Measurements from ENCODE around the gene HTR3C. TPM values are rescaled to one million over a fixed set of nuclear protein-coding genes. Genes with fewer than 3 reads are reported as not detected.
"Not testable (repeated sequence)": the region's sequence is repeated elsewhere in the genome, so short reads cannot be mapped to it uniquely, and the experiment has no call there.

HTR3C gene, protein sequence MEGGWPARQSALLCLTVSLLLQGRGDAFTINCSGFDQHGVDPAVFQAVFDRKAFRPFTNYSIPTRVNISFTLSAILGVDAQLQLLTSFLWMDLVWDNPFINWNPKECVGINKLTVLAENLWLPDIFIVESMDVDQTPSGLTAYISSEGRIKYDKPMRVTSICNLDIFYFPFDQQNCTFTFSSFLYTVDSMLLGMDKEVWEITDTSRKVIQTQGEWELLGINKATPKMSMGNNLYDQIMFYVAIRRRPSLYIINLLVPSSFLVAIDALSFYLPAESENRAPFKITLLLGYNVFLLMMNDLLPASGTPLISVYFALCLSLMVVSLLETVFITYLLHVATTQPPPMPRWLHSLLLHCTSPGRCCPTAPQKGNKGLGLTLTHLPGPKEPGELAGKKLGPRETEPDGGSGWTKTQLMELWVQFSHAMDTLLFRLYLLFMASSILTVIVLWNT
- not detected for polyA plus RNA-seq

DNA sequence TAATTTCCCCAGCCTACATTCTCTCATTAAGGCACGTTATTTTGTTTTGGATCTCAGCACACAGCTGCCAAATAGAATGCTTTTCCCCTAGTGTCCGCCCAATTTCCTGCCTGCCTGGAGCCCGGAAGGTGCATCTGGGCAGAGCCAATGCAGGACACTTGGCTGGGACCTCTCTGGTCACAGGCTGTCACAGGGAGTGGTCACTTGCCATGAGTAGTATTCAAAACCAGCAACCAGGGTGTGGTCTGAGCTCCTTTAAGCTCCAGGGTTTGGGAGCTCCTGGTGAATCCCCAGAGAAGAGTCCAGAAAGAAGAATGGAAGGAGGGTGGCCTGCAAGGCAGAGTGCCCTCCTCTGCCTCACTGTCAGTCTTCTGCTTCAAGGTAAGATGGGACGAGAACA is at the start of gene HTR3C:
HTR3C (plus strand) TSS at position 281 of the 400 bp plus-strand sequence; CDS start at position 315, 34 bp downstream.
- no peak within 1 kb of the TSS for H3K27ac ChIP-seq (ENCODE audit: low read depth, low read length)
- 62 to 68% (median 62%) methylated on average over 4 of the region's 4 CpGs for WGBS, 3 donors

DNA sequence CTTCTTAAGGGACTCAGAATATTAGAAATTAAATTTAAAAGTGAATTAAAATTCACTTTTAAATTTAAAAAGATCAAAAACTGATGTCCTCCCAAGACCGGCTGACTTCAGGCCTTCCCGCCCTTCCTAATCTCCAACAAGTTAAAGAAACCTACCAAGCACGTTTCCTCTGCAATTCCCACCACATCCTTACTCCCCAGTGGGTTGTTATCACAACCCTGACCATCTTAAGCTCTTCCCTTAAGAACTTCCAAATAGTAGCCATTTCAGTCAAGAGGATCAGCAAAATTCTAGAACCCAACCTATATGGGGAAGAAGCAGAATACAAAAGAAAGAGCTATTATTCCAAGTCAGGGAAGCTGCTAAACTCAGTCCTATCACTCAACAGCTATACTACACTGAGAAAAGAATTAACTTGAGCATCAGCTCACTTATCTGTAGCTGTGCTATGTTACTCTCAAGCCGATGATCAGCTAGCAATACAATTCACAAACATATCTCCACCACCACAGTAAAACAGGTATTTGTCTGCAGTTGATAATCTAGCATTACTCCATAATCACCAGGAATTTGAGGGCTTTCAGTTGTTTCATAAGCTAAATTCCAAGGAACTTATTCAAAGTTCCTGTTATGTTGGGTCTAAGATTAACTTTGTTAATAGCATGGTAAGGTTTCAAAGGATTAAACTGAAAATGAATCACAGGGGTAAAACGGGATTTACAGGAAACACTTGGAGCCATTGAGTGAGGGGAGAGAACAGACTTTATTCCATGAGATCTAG is 49.5 kb upstream of the HTR3C start:
- H3K27ac ChIP-seq (ENCODE audit: low read depth, low read length) = no peak overlapping the region
- 88 to 90% (median 90%) methylated on average over 5 of the region's 5 CpGs for WGBS, 3 donors

DNA sequence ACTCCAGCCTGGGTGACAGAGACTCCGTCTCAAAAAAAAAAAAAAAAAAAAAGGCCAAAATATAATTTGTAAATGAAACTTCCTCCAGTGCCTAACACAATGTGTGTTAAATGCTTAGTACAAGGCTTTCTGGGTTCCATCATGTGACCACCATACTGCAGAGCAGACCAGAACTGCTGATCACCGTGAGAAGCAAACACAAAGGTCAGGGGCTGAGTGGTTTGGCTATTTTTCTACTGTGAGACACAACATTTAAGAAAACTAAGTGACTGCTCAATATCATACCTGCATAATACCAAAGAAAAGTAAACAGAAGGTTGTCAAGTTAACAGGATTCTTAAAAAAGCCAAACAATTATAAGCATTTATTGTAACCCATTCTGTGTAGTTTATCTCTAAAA is 48.4 kb upstream of the HTR3C start:
- no peak overlapping the region for H3K27ac ChIP-seq (ENCODE audit: low read depth, low read length)
- WGBS, 3 donors = 72 to 100% (median 83%) methylated on average over 1 to 2 of the region's 2 CpGs

DNA sequence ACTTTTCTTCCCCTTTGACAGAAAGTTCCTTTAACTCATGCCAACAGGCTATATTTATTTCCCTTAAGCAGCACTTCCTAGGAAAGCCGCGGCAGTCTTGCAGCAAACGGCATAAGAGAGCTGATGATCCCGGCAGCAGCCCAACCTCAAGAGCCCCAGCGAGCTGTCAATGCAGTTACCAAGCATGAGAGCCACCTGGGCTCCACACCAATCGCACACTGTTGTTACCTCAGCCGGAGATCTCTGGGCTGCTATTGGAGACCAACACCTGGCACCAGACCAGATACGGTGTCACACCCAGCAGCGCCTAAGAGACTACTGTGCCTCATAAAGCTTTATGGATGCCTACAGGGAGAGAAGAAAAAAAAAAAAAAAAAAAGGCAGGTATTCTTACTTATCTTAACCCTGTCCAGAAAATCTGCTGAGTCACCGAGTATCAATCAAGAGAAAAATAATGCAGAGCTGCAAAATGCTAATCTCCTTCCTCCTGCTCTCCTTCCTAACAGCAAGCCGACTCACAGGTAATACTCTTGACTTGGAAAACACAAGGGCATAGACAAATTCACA is 46.8 kb upstream of the HTR3C start:
- 10 to 25% (median 16%) methylated on average over 11 of the region's 11 CpGs for WGBS, 3 donors
- no peak overlapping the region for H3K27ac ChIP-seq (ENCODE audit: low read depth, low read length)

DNA sequence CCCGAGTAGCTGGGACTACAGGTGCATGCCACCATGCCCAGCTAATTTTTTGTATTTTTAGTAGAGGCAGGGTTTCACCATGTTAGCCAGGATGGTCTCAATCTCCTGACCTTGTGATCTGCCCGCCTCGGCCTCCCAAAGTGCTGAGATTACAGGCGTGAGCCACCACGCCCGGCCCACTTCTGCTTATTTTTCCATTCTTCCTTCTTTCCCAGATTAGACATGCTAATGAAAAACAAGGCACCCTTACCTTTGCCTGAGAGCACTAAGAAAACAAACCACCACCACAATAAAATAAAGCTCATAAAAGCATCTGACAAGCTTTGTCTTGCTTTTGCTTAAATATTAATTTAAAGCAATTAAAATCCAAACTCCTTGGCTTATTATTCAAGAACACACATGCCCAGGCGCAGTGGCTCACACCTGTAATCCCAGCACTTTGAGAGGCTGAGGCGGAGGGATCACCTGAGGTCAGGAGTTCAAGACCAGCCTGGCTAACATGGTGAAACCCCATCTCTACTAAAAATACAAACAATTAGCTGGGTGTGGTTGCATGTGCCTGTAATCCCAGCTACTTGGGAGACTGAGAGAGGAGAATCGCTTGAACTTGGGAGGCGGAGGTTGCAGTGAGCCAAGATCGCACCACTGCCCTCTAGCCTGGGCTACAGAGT is 45.6 kb upstream of the HTR3C start:
- WGBS, 3 donors = 80 to 87% (median 84%) methylated on average over 11 of the region's 11 CpGs
- not testable (repeated sequence) for H3K27ac ChIP-seq (ENCODE audit: low read depth, low read length)

DNA sequence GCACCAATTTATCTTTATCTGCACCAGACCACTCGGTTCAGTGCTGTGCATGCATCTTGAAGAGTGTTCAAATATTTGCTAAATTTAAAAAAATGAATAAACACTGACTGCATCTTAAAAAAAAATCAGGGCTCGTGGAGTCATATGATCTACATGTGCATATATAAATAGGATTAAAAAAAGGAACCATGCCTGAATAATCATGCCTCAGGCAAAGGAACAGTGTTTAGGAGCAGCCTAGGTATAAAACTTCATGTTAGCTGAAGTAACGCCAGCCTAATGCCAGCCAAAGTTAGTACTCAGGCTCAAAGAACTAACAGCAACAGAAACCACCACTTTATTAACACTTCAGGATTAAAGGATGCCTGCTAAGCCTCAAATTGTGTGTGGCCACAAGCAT is 44.7 kb upstream of the HTR3C start:
- H3K27ac ChIP-seq (ENCODE audit: low read depth, low read length) = no peak overlapping the region
- 54 to 83% (median 80%) methylated on average over 3 of the region's 3 CpGs for WGBS, 3 donors

DNA sequence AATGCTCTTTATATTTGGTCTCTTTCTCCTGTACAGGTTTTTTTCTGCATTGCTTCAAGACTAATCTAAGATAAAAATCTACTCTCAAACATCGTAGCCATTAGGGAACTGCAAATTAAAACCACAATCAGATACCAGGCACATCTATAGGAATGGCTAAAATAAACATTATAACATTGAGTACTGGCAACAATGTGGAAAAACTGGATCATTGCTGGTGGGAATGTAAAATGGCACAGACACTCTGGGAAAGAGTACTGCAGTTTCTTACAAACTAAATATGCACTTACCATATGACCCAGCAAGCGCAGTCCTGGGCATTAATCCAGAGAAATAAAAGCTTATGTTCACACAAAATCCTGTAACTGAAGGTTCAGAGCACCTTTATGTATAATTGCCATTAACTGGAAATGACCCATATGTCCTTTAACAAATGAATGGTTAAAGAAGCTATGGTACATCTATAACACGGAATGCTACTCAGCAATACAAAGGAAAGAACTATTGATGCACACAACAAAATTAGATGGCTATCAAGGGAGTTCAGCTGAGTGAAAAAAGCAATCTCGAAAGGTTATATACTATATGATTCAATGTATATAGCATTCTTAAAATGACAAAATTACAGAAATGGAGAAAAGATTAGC is 41.5 kb upstream of the HTR3C start:
- no peak overlapping the region for H3K27ac ChIP-seq (ENCODE audit: low read depth, low read length)
- 58 to 96% (median 92%) methylated on average over 4 of the region's 4 CpGs for WGBS, 3 donors

DNA sequence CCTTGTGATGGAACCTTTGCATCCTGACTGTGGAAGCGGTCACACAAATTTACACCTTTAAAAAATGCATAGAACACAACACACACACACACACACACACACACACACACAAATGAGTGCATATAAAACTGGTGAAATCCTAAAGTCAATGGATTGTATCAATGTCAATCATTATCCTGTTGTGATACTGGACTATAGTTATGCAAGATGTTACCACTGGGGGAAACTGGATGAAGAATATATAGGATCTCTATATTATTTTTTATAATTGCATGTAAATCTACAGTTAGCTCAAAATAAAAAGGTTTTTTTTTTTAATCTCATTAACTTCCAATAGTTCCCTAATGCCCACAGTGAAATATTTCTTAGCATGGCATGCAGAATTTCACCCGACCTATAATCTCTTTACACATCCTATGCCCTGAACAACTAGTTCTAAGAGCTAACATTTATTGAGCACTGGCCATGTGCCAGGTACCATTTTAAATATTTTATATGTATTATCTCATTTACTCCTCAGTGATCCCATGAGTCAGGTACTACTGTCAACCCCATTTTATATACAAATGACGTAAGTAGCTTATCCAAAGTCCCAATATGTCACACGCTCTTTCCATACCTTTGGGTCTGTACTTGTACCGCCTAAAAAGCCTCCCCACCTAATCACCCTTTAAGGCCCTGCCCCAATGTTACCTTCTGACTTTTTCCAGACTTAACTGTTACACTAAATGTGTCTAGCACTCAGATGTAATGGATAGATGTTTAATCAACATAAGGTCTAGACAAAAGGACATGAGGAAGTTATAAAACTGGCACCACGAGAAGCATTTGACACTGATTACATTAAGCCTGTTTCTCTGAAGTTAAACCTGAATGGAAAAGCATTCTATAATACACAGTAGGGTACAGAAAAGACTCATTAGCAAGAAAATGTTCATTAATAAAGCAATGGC is 40.6 kb upstream of the HTR3C start:
- H3K27ac ChIP-seq (ENCODE audit: low read depth, low read length) = no peak overlapping the region
- WGBS, 3 donors = 82 to 94% (median 89%) methylated on average over 6 of the region's 6 CpGs

DNA sequence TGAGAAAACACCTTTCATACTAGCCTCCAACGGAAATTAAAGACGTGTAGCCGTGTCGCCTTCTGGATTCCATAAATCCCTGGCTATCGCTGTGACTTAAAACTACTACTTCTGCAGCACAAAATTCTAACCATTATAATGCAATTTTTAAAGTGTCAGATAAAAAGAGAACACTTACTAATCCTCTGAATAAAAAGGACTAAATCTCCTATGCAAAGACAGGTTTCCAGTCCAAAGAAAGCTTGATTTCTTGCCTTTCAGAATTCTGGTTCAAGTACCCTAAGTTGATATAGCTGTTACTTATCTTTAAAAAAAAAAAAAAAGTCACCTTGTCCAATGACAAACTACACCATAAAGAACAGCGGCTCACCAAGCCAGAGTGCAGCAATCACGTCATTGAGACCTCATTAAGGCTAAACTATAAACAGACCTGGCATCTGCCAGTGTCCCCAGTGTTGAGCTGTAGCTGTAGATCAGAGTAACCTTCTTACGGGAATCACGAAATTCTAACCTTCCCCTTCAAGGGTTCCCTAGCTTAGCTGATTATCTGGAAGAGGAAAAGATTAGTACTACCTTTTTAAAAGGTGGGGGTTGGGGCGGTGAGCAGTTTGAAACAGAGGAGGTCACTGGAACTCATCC is 37.3 kb upstream of the HTR3C start:
- WGBS, 3 donors = 78 to 90% (median 87%) methylated on average over 10 of the region's 10 CpGs
- no peak overlapping the region for H3K27ac ChIP-seq (ENCODE audit: low read depth, low read length)

DNA sequence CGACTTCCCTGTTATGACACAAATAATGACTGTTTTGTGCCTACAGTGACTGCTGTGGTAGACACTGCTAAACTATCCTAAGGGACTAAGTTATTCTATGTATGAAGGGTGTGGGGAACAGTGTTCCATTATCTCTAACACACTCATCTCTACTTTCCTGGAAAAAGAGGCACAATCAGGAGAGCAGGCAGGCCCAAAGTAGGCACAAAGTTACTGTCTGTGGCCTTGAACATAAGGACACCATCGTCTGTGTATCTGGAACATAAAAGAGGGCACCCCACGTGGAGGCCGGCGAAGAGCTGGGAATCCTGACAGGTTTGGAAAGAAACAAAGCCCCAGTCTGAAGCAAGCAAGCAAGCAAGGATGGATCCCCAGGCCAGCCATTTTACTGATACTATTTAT is 36.7 kb upstream of the HTR3C start:
- no peak overlapping the region for H3K27ac ChIP-seq (ENCODE audit: low read depth, low read length)
- WGBS, 3 donors = 66 to 88% (median 80%) methylated on average over 5 of the region's 5 CpGs

DNA sequence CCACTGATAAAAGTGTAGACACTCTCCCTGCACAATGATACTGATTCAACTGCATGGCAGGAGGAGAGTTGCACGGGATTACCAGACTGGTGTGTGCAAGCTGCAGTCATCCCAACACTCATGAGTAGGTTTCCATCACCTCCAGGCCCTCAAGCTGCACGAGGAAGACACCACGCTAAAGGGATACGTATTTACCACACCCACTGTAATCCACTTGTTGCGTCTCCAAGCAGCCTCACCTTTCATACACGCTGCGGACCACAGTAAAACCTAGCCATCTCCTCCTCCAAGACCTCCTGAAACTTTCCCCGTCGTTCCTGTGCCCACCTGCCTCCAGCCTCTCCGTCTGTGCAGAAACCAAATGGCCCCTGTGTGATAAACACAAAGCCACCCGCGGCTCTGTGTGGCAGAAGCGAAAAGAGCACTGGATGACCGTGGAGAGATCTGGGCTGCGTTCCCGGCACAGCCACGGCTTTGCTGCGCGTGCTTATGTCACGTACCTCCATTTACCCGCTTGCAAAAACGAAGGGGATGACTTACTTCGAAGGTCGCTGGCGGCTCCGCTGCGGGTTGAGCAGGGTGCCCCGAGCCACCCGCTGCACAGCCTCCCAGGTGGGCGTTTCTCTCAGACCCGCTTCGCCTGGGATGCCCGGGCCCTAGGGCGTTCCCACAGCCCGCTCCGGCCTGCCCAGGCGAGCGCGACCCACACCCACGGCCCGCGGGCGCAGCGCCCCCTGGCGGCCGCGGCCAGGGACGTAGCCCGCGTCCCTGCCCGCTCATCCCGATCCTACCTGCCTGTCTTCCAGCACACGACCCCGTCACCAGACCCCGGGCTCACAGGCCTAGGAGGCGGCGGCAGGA is 35.8 kb upstream of the HTR3C start:
- 9 to 16% (median 15%) methylated on average over 41 to 57 of the region's 57 CpGs for WGBS, 3 donors
- H3K27ac ChIP-seq (ENCODE audit: low read depth, low read length) = no peak overlapping the region

DNA sequence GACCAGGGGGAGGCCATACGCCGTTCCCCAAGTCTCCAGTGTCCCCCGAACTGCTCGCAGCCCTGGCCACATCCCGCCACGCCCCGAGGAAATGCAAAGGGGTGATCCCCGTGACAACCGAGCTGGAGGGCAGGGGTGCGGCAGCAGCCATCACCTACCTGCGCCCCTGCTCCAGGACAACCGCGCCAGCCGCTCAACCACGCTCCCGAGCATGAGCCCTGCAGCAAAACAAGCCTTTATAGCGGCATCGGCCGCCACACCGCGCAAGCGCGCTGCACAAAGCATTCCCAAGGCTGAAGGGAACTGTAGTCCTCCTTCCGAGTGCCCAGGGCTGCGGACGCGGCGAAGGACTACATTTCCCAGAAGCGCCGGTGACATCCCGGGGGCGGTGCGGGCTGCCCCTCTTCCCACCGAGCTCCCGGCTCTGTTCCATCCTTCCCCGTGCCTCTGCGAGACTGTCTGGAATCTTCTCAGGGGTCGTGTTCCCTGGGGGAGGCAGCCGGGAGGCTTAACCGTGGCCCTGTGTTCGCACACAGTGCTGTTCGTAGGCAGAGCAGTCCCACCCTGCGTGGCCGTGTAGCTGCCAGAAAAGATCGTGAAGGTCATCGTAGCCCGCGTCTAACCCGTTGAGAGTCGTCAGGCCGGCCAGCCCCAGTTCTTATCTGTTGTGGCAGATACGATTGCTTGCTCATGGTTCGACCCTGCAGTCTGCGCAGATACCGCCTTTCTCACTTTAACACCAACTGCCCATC is 35.0 kb upstream of the HTR3C start, which contains the start of gene ABCC5:
ABCC5 (minus strand) TSS at position 213 of the 752 bp plus-strand sequence. CDS start 3,492 bp downstream, outside the sequence.
- H3K27ac ChIP-seq (ENCODE audit: low read depth, low read length) = no peak within 1 kb of the TSS
- 0 to 1% (median 1%) methylated on average over 52 to 55 of the region's 55 CpGs for WGBS, 3 donors

DNA sequence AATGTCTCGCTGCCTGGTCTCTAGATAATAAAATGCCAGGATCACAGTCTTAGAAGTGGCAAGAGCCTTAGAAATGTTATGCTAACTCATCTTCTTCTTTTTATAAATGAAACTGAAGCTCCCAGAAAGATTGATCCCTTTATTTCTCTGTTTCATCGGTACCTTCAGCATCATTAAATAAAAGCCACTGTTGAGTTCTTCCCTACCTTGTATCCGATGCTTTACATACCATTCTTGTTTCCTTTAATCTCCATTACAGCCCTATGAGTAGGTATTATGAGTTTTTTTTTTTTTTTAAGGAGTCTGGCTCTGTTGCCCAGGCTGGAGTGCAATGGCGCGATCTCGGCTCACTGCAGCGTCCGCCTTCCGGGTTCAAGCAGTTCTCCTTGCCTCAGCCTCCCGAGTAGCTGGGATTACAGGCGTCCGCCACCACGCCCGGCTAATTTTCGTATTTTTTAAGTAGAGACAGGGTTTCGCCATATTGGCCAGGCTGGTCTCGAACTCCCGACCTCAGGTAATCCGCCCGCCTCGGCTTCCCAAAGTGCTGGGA is 34.3 kb upstream of the HTR3C start:
- WGBS, 3 donors = 89 to 91% (median 89%) methylated on average over 21 of the region's 21 CpGs
- no peak overlapping the region for H3K27ac ChIP-seq (ENCODE audit: low read depth, low read length)

DNA sequence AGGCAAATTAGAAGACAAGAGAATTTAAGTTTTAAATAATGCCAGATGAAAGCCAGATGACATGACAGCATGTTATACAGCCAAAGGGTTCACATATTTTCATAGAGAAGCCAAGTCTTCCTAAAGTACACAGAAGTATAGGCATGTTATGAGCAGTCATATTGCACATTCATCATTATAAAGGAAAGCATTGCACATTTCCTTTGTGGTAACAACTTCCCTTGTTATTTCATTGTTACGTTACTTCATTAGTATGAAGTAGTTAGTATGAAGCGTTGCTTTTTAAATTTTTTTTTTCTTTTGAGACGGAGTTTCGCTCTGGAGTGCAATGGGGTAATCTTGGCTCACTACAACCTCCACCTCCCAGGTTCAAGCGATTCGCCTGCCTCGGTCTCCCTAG is 30.5 kb upstream of the HTR3C start:
- H3K27ac ChIP-seq (ENCODE audit: low read depth, low read length) = no peak overlapping the region
- WGBS, 3 donors = 43 to 82% (median 50%) methylated on average over 7 of the region's 7 CpGs

DNA sequence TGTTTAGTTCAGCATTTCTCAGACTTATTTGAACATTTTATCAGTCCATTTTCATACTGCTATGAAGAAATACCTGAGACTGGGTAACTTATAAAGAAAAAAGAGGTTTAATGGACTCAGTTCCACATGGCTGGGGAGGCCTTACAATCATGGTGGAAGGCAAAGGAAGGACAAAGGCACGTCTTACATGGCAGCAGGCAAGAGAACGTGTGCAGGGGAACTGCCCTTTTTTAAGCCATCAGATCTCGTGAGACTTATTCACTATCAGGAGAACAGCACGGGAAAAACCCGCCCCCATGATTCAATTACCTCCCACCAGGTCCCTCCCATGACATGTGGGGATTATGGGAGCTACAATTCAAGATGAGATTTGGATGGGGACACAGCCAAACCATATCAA is 27.6 kb upstream of the HTR3C start:
- WGBS, 3 donors = 50 to 68% (median 63%) methylated on average over 5 of the region's 5 CpGs

More for the DNA sequence above, 27.6 kb upstream of the HTR3C start:
- not testable (repeated sequence) for H3K27ac ChIP-seq (ENCODE audit: low read depth, low read length)
